Smooth muscle cell of the pulmonary artery (primary cell): Measurements from ENCODE around the gene ZNF582. TPM values are rescaled to one million over a fixed set of nuclear protein-coding genes. Genes with fewer than 3 reads are reported as not detected.

ENCODE experiments used
- total RNA-seq: library from RNA; depleted of rRNA; stranded (reverse); fragments of >200 nt; gene quantifications from 2 replicates; pipeline ENCODE4 v1.2.3, GENCODE V29; 2014

Gene ZNF582
- 3.1 TPM in 2 replicates for total RNA-seq

DNA sequence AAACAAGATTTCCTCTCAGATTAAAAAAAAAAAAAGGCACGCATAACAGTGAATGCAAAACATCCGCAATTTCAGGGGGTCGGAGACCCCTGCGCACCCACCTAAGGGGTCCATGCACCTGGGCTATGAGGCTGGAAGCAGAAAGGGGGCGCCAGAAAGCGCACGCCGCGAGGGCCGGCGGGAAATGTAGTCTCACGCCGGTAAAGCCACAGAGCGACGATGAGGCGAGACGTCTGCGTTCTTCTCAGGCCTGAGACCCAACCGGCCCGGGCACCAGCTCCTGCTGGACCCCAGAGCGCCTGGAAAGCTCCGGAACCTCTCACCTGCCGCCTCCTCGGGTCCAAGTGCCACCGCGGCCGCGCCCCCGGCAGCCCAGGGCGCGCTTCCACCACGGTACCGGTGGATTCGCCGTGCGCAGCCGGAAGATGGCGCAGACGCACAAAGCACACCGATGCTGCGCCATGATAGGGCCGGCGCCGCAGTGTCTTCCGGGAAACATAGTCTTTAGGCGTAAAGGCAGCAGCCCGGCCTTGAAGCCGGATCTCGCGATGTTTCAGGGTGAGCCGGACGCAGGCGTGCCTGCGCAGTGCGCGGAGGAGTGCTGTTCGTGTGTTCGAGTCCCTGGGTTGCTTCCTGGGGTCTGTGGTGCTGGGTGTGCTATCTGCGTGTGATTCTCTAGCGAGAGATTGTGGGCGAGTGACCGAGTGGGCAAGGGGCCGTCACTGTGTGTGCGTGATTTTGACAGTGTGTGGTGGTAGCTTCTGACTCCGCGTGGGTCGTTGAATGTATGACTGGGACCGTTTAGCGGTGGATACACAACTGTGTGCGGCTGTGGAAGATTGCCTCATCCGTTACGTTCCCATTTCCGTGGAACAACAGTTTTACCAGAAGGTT is at the start of gene ZNF582:
Gene ZNF582 (minus strand): TSS at position 416 of the 894 bp plus-strand sequence. CDS start 1,782 bp downstream, outside the sequence.

DNA sequence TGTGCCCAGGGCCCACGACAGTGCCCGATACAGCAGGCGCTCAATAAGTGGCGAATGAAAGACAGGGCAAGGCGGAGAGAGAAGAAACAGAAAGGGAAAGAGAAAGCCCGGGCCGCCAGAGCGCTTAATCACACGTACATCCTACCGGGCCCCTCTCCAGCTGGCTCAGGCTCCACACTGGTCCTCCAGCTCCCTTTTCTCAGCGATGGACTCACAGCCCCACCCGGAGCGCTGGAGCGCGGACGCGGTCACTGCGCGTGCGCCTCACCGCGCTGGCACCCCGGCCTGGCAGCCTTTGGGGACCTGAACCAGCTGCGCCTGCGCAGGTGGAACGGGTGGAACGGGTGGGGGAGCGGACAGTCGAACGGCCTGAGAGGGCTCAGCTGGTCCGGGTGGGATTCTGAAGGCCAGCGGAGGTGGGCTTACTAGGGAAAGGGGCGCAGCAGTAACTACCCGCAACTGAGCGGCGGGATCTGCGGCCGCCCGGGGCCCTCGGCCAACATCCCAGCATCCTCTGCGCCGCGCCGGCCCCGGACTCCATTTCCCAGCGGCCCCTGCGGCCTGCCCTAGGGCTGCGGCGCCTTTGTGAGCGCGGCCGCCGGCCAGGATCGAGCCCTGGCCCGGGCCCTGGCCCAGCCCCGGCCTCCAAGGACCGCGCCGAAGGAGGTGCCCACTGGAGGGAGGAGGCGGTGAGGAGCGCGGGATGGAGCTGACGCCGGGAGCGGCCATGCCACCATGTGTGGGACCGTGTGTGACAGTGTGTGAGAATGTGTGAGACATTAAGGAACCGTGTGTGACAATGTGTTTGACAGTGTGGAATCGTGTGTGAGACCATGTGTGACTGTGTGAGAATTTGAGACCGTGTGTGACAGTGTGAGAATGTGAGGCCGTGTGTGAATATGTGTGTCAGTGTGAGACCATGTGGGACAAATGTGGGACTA is 10.7 kb upstream of the ZNF582 start, which contains the start of gene ZNF583:
Gene ZNF583 (plus strand): TSS at position 569 of the 941 bp plus-strand sequence. CDS start 2,783 bp downstream, outside the sequence.

Other genes starting within 250 kb of the ZNF582 start
- not detected in 2 replicates for gene GALP, start 217.5 kb downstream of the ZNF582 start, total RNA-seq
- not detected in 2 replicates for gene ZSCAN5B, start 195.8 kb downstream of the ZNF582 start, total RNA-seq
- gene ZSCAN5C, start 191.3 kb downstream of the ZNF582 start, total RNA-seq: not detected in 2 replicates
- gene EDDM13, start 120.8 kb downstream of the ZNF582 start, total RNA-seq: not detected in 2 replicates
- 5.2 and 8.9 TPM in 2 replicates for gene ZSCAN5A, start 78.7 kb downstream of the ZNF582 start, total RNA-seq
- 3.9 and 4.7 TPM in 2 replicates for gene ZNF583, start 10.8 kb upstream of the ZNF582 start, total RNA-seq
- 7.8 and 12.9 TPM in 2 replicates for gene ZNF667, start 83.8 kb upstream of the ZNF582 start, total RNA-seq
- gene ZNF471, start 114.3 kb upstream of the ZNF582 start, total RNA-seq: 6.7 and 7.1 TPM in 2 replicates
- 9.2 and 10.2 TPM in 2 replicates for gene ZFP28, start 145.4 kb upstream of the ZNF582 start, total RNA-seq
- gene ZNF470, start 173.9 kb upstream of the ZNF582 start, total RNA-seq: 8.5 and 9.5 TPM in 2 replicates
- 8.1 and 10.9 TPM in 2 replicates for gene ZNF71, start 201.8 kb upstream of the ZNF582 start, total RNA-seq
- 0.13 TPM in 1 of 2 replicates, not detected in the other for gene SMIM17, start 249.6 kb upstream of the ZNF582 start, total RNA-seq